HCT116 (cell line): Measurements from ENCODE around the gene EGFL8. TPM values are rescaled to one million over a fixed set of nuclear protein-coding genes. Genes with fewer than 3 reads are reported as not detected.

Experiments
- ATAC-seq: fragments of 200-7000 bp; cut with Tn5 transposase; 2 replicates; pipeline ENCODE4 v1.9.1; 2020; ENCODE audit warnings: mild to moderate bottlenecking, moderate library complexity
- BruUV-seq: library from RNA; stranded (reverse); fragments of 400-500 nt; replicated peaks from 2 replicates; lab custom pipeline; 2021; lab: Mats Ljungman, UMichigan
- CTCF ChIA-PET: fragments of 300-600 bp; sonication (Branson Sonifier 250); formaldehyde crosslinking; loops from one replicate; lab custom pipeline; 2021; ENCODE audit warnings: antibody characterized with exemption; lab: Charles Lee
- POLR2A ChIA-PET: fragments of 300-600, 350-600 bp; sonication (Branson Sonifier 250); formaldehyde crosslinking; loops from one replicate; lab custom pipeline; 2021; ENCODE audit warnings: antibody characterized with exemption; lab: Charles Lee
- RAD21 ChIA-PET, 2 experiments: fragments of 300-600 bp; sonication (Branson Sonifier 250); formaldehyde crosslinking; loops; one replicate each; lab custom pipeline; 2023; ENCODE audit warnings: low total read pairs in 2 of 2; ENCODE audit not compliant: uncharacterized antibody in 2 of 2, unreplicated experiment in 2 of 2, low non-redundant PET in 1 of 2; lab: Charles Lee
- DNase-seq: peaks from one replicate; pipeline ENCODE4 v3.0.0-alpha.2; 2010; ENCODE audit warnings: low read depth, low spot score
- H2AFZ ChIP-seq: fragments of 200-600 bp; shearing (Covaris generic), sonication (generic); 2 replicates; pipeline ENCODE4 v1.6.1; 2017; ENCODE audit warnings: low read depth, mixed run types, mixed read lengths, antibody characterized with exemption, low read length; ENCODE audit not compliant: poor library complexity, severe bottlenecking
- H3K27ac ChIP-seq: 2 replicates; pipeline ENCODE4 v1.5.1; 2012; ENCODE audit warnings: low read depth, low read length
- H3K27me3 ChIP-seq: fragments of 200-600 bp; sonication (generic); 2 replicates; pipeline ENCODE4 v1.6.1; 2016; ENCODE audit warnings: mixed run types, low read length, mixed read lengths; ENCODE audit not compliant: insufficient read depth
- H3K36me3 ChIP-seq, 2 experiments: fragments of 200-500 bp in 1 of 2; fragments of 200-600 bp in 1 of 2; sonication (Bioruptor generic) in 1 of 2; sonication (generic) in 1 of 2; 2 replicates each; pipeline versions ENCODE4 v1.5.1 to v1.6.1; 2014 to 2016; ENCODE audit warnings: low read length in 2 of 2, inconsistent platforms in 1 of 2, mixed read lengths in 1 of 2, mixed run types in 1 of 2; ENCODE audit not compliant: insufficient read depth in 2 of 2, control insufficient read depth in 1 of 2
- H3K4me1 ChIP-seq, 2 experiments: fragments of 200-600 bp in 1 of 2; sonication (generic) in 1 of 2; 2 replicates each; pipeline versions ENCODE4 v1.5.1 to v1.6.1; 2012 to 2017; ENCODE audit warnings: low read length in 2 of 2, inconsistent platforms in 1 of 2, mild to moderate bottlenecking in 1 of 2, mixed read lengths in 1 of 2, mixed run types in 1 of 2, moderate library complexity in 1 of 2; ENCODE audit not compliant: insufficient read depth in 2 of 2, control insufficient read depth in 1 of 2
- H3K4me2 ChIP-seq: fragments of 200-600 bp; sonication (generic); 2 replicates; pipeline ENCODE4 v1.6.1; 2017; ENCODE audit warnings: mixed run types, low read length, mixed read lengths
- H3K4me3 ChIP-seq, 2 experiments: fragments of 200-600 bp in 1 of 2; sonication (generic) in 1 of 2; replicated peaks in 1 of 2; 2 replicates each; pipeline ENCODE4 v1.5.1; 2011 to 2016; ENCODE audit warnings: low read length in 2 of 2, control low read depth in 1 of 2, low read depth in 1 of 2, mild to moderate bottlenecking in 1 of 2, mixed read lengths in 1 of 2, mixed run types in 1 of 2
- H3K79me2 ChIP-seq: fragments of 200-600 bp; sonication (generic); 2 replicates; pipeline ENCODE4 v1.6.1; 2017; ENCODE audit warnings: mild to moderate bottlenecking, mixed run types, low read length, moderate library complexity, mixed read lengths; ENCODE audit not compliant: insufficient read depth
- H3K9ac ChIP-seq: fragments of 200-600 bp; sonication (generic); 2 replicates; pipeline ENCODE4 v1.6.1; 2016; ENCODE audit warnings: low read length, mixed read lengths
- H3K9me2 ChIP-seq: fragments of 200-600 bp; sonication (generic), shearing (Covaris generic); 2 replicates; pipeline ENCODE4 v1.6.1; 2017; ENCODE audit warnings: mixed run types, mild to moderate bottlenecking, moderate library complexity; ENCODE audit not compliant: insufficient read depth
- H3K9me3 ChIP-seq, 2 experiments: fragments of 200-500 bp in 1 of 2; fragments of 200-600 bp in 1 of 2; sonication (Bioruptor generic) in 1 of 2; sonication (generic) in 1 of 2; 2 replicates each; pipeline ENCODE4 v1.6.1; 2014 to 2017; ENCODE audit warnings: low read length in 2 of 2, mixed read lengths in 2 of 2, inconsistent platforms in 1 of 2, low read depth in 1 of 2, mild to moderate bottlenecking in 1 of 2, mixed run types in 1 of 2, moderate library complexity in 1 of 2; ENCODE audit not compliant: control insufficient read depth in 1 of 2, insufficient read depth in 1 of 2
- H4K20me1 ChIP-seq: fragments of 200-600 bp; sonication (generic), shearing (Covaris generic); 2 replicates; pipeline ENCODE4 v1.6.1; 2017; ENCODE audit warnings: mixed run types, mild to moderate bottlenecking, moderate library complexity; ENCODE audit not compliant: insufficient read depth
- CBX3 ChIP-seq: IDR thresholded peaks from 2 replicates; pipeline ENCODE4 v1.6.1; 2012; ENCODE audit warnings: low read depth
- CEBPB ChIP-seq: IDR thresholded peaks from 2 replicates; pipeline ENCODE4 v1.6.1; 2012; ENCODE audit warnings: low read depth
- JUND ChIP-seq: IDR thresholded peaks from 2 replicates; pipeline ENCODE4 v1.6.1; 2012
- RAD21 ChIP-seq: IDR thresholded peaks from 2 replicates; pipeline ENCODE4 v1.6.1; 2012; ENCODE audit warnings: low read depth, mild to moderate bottlenecking
- SIN3A ChIP-seq: IDR thresholded peaks from 2 replicates; pipeline ENCODE4 v1.6.1; 2012; ENCODE audit warnings: low read depth
- SP1 ChIP-seq: IDR thresholded peaks from 2 replicates; pipeline ENCODE4 v1.6.1; 2012; ENCODE audit warnings: low read depth
- YY1 ChIP-seq: IDR thresholded peaks from 2 replicates; pipeline ENCODE4 v1.6.1; 2011; ENCODE audit warnings: low read length, low read depth, moderate library complexity, mild to moderate bottlenecking; ENCODE audit not compliant: insufficient replicate concordance; ENCODE audit errors: extremely low read depth
- intact Hi-C: fragments of 100-400 bp; cut with micrococcal nuclease; formaldehyde crosslinking; loops from 2 replicates; pipeline ENCODE4 v1.10.0; 2022
- total RNA-seq: library from RNA; stranded (reverse); gene quantifications from one replicate; pipeline ENCODE4 v1.2.1, GENCODE V29; 2021; ENCODE audit not compliant: unreplicated experiment
- TF ChIP-seq, protein P1 (sequence below): IDR thresholded peaks from 2 replicates; pipeline ENCODE4 v1.6.1; 2012; ENCODE audit warnings: low read depth
- TF ChIP-seq, protein P2 (sequence below): IDR thresholded peaks from 2 replicates; pipeline ENCODE4 v1.6.1; 2012
- TF ChIP-seq, protein P3 (sequence below), 3 experiments: fragments of 200-600 bp in 1 of 3; sonication (generic) in 1 of 3; IDR thresholded peaks in 2 of 3; conservative IDR thresholded peaks in 1 of 3; 2 replicates each; pipeline ENCODE4 v1.5.1; 2012 to 2017; ENCODE audit warnings: low read depth in 2 of 3, low read length in 2 of 3, antibody characterized with exemption in 1 of 3, borderline replicate concordance in 1 of 3, control low read depth in 1 of 3, mild to moderate bottlenecking in 1 of 3, mixed read lengths in 1 of 3, mixed run types in 1 of 3, moderate library complexity in 1 of 3; ENCODE audit not compliant: insufficient read depth in 1 of 3

EGFL8 gene
- total RNA-seq, 1 experiment from 2014 or later = 29.0 TPM

DNA sequence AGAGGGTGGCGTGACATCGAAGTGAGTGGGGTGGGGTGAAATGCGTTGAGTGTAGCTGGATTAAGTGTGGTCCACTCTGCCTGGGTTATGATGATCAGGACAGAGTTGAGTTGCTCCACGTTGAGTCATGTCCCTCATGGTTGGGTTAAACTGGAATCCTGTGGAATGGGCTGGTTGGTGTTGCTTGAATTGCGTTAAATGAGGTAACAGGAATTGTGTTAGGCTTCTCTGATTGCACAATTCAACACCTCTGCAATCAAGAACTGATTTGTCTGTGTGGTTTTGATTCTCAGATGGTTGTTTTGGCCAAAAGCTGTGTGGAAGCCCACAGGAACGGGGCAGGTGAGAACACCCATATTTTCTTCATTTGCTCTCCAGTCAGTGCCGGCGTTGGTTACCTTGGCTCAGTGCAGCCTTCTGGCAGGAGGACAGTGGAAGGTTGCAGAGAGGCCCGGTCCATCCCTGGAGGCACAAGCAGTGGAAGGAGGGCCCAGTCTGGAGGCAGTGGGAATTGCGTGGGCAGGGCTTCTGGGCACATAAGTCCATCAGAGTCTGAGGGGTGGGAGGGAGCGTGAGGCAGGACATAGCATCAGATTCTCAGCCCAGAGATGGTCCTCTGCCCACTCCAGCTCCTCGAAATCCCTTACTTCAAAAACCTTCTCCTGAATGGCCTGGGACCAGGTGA lies 47.8 kb downstream of the EGFL8 start:
- Histone ChIP-seq H2AFZ (no peak overlapping the region), H3K9me3 (no peaks in the 10 kb centered on the region), H3K4me2 (no peak overlapping the region), H3K4me3 (no peak overlapping the region)
- TF ChIP-seq, protein P1, sequence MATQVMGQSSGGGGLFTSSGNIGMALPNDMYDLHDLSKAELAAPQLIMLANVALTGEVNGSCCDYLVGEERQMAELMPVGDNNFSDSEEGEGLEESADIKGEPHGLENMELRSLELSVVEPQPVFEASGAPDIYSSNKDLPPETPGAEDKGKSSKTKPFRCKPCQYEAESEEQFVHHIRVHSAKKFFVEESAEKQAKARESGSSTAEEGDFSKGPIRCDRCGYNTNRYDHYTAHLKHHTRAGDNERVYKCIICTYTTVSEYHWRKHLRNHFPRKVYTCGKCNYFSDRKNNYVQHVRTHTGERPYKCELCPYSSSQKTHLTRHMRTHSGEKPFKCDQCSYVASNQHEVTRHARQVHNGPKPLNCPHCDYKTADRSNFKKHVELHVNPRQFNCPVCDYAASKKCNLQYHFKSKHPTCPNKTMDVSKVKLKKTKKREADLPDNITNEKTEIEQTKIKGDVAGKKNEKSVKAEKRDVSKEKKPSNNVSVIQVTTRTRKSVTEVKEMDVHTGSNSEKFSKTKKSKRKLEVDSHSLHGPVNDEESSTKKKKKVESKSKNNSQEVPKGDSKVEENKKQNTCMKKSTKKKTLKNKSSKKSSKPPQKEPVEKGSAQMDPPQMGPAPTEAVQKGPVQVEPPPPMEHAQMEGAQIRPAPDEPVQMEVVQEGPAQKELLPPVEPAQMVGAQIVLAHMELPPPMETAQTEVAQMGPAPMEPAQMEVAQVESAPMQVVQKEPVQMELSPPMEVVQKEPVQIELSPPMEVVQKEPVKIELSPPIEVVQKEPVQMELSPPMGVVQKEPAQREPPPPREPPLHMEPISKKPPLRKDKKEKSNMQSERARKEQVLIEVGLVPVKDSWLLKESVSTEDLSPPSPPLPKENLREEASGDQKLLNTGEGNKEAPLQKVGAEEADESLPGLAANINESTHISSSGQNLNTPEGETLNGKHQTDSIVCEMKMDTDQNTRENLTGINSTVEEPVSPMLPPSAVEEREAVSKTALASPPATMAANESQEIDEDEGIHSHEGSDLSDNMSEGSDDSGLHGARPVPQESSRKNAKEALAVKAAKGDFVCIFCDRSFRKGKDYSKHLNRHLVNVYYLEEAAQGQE = no peak
- TF ChIP-seq, protein P2, sequence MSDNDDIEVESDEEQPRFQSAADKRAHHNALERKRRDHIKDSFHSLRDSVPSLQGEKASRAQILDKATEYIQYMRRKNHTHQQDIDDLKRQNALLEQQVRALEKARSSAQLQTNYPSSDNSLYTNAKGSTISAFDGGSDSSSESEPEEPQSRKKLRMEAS = no peak
- no peak for TF ChIP-seq JUND
- no peak for TF ChIP-seq CEBPB
- TF ChIP-seq, all 23 proteins: peak for 0
- H3K9me2 ChIP-seq = no peaks in the 10 kb centered on the region
- DNase-seq (no peak), ATAC-seq (no peak)
- ChIA-PET RAD21 (no interaction called here), POLR2A (no interaction called here), CTCF (no interaction called here)
- no peak overlapping the region for H3K27ac ChIP-seq
- no peaks in the 10 kb centered on the region for H3K36me3 ChIP-seq
- no peaks in the 10 kb centered on the region for H3K79me2 ChIP-seq
- no peaks in the 10 kb centered on the region for H3K27me3 ChIP-seq
- H3K4me1 ChIP-seq = no peaks in the 10 kb centered on the region
- H3K9ac ChIP-seq = no peak overlapping the region
- BruUV-seq = no TSS peak
- intact Hi-C loops = no loop called here
- no peaks in the 10 kb centered on the region for H4K20me1 ChIP-seq

DNA sequence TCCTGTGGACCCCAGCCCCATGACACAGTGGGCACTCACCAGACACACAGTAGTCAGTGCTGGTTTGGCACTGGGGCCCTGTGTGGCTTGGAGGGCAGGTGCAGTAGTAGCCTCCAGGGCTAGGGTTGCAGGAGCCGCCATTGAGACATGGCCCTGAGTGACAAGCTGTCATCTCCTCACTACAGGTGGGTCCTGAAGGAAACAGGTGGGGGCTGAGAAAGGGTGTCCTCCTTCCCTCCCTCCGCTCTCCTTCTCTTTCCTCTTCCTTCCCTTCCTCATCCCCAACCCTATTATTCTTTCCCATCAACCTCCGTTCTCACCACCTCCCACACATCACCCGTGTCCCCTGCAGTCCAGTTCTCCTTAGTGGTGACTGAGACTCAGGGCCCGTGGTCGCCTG lies 49.3 kb downstream of the EGFL8 start:
- Histone ChIP-seq H3K4me2 (no peak overlapping the region), H3K27me3 (no peaks in the 10 kb centered on the region), H4K20me1 (no peaks in the 10 kb centered on the region), H3K4me3 (no peak overlapping the region), H3K4me1 (no peaks in the 10 kb centered on the region), H3K9me3 (no peaks in the 10 kb centered on the region), H3K9me2 (no peaks in the 10 kb centered on the region), H2AFZ (no peak overlapping the region), H3K9ac (no peak overlapping the region), H3K79me2 (no peaks in the 10 kb centered on the region), H3K36me3 (no peaks in the 10 kb centered on the region), H3K27ac (no peak overlapping the region)
- ChIA-PET CTCF (no interaction called here), POLR2A (interaction anchor here (0.8 kb wide), 1 partner anchor 18 kb away, joined by 3 read pairs; no protein-coding TSS in a partner anchor), RAD21 (no interaction called here)
- ATAC-seq = no peak
- no TSS peak for BruUV-seq
- intact Hi-C loops = no loop called here
- no peak for DNase-seq
- no peak for TF ChIP-seq SP1
- TF ChIP-seq YY1 = no peak
- TF ChIP-seq SIN3A = no peak
- no peak for TF ChIP-seq CBX3
- TF ChIP-seq, protein P3, sequence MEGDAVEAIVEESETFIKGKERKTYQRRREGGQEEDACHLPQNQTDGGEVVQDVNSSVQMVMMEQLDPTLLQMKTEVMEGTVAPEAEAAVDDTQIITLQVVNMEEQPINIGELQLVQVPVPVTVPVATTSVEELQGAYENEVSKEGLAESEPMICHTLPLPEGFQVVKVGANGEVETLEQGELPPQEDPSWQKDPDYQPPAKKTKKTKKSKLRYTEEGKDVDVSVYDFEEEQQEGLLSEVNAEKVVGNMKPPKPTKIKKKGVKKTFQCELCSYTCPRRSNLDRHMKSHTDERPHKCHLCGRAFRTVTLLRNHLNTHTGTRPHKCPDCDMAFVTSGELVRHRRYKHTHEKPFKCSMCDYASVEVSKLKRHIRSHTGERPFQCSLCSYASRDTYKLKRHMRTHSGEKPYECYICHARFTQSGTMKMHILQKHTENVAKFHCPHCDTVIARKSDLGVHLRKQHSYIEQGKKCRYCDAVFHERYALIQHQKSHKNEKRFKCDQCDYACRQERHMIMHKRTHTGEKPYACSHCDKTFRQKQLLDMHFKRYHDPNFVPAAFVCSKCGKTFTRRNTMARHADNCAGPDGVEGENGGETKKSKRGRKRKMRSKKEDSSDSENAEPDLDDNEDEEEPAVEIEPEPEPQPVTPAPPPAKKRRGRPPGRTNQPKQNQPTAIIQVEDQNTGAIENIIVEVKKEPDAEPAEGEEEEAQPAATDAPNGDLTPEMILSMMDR (IDR thresholded peaks at IDR 0.05 in 2 of 3, conservative IDR thresholded peaks at IDR 0.05 in 1 of 3; ENCODE audit: borderline replicate concordance in 1 of 3, insufficient read depth in 1 of 3, low read depth in 2 of 3, low read length in 2 of 3) = no peak
- no peak for TF ChIP-seq RAD21
